ENCODE results near the gene FN3K. TPM values are rescaled to one million over a fixed set of nuclear protein-coding genes. Genes with fewer than 3 reads are reported as not detected.

Gene FN3K
- total RNA-seq, 8 experiments from 2014 or later, result 1.0 to 11.3 (median 4.9) TPM

DNA sequence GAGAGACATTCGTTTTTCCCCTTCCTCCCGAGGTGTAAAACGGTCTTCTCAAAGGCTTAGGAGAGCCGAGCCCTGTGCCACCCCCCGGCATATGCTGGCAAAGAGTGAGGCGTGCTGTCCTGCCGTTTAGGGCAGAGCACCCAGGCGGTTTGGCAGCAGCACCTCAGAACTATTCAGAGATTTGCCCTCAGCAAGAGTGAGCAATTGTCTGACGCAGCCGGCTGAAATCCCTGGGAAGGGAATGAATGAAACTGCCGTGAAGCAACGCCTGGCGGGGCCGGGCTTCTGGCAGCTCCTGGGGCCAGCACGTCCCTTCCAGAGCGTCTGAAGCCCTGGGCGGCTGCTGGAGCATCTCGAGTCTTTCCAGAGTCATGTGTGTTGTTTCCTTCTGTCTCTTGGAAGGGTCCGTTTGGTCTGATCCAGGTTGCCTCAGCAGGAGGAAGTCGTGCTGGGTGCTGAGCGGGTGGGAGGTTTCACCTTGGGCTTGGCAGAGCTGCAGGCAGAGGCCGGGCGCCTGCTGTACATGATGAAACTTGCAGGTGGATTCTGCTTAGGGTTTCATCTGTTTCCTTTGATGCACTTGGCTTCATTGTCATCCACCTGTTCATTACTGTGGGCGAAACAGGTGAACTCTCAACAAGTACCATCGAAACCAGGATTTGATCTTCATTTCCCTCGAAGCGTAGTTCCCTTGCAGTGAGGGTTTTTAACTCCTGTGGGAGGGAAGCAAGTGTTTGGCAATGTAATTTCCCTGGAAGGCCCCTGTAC is 51.9 kb downstream of the FN3K start:
- in situ Hi-C loops (cut with MboI; ENCODE audit: low pct_unique_long_range_greater_than_20kb in 2 of 9, low sequenced_read_pairs in 9 of 9, unreplicated experiment in 9 of 9), result no loop called here
- WGBS, 10 experiments, result 60 to 100% (median 85%) methylated on average over 1 to 15 of the region's 27 CpGs; no CpG with 5 or more reads in 3 of the 10 experiments
- ATAC-seq (replicated peaks in 6 of 8), result peak in 3 of 8 experiments; percentile 67 to 97 (median 72)
- H3K4me1 ChIP-seq (replicated peaks in 1 of 2), result no peaks in the 10 kb centered on the region
- no peak overlapping the region for H3K4me3 ChIP-seq
- H3K27ac ChIP-seq, result no peak overlapping the region

DNA sequence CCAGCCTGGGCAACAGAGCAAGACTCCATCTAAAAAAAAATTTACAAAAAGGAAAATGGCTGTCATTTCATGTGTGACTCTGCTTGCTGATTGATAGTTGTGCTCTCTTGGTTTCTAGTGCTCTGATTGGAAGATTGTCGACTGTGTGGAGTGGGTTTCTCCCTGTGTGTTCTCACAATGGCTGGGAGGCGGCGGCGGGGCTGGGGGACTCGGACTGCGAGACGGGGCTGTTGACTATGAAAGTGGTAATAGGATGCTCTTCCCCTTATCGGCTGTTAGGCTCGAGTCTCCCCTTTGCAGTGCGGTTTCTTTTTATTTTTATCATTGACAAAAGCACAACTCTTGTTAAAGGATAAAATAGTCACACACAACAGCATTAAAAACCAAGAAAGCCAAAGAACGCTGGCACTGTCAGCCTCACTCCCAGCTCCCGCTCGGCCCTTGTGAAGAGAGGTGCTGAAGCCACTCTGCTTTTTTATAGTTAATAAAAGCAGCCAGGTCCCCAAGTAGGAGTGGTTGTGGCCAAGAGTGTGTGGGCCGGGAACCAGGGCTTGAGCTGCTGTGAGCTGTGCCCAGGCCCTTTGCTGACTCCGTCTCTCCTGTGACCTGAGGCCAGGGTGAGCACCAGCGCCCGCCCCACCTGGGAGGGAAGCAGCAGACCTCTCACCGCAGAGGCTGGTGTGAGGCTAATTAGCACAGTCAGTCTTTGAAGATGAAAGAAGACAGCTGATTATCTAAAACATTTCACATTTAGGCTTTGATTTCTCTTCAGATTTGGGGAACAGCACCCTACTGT is 53.0 kb downstream of the FN3K start:
- Histone ChIP-seq H3K27ac (no peak overlapping the region), H3K4me3 (no peak overlapping the region), H3K4me1 (replicated peaks in 1 of 2) (peaks cover 0 to 2% of the 10 kb centered on the region in 2 donors)
- ATAC-seq (replicated peaks in 6 of 8), result no peak
- WGBS, 10 experiments, result 87 to 98% (median 96%) methylated on average over 3 to 10 of the region's 18 CpGs; no CpG with 5 or more reads in 5 of the 10 experiments
- in situ Hi-C loops (cut with MboI; ENCODE audit: low pct_unique_long_range_greater_than_20kb in 2 of 9, low sequenced_read_pairs in 9 of 9, unreplicated experiment in 9 of 9), result no loop called here

- peak in 2 of 8 experiments; percentile 31 to 32 for ATAC-seq (replicated peaks in 6 of 8)
- in situ Hi-C loops (cut with MboI; ENCODE audit: low pct_unique_long_range_greater_than_20kb in 2 of 9, low sequenced_read_pairs in 9 of 9, unreplicated experiment in 9 of 9), result no loop called here
- WGBS, 10 experiments, result 100% methylated on average over 2 to 6 of the region's 19 CpGs; no CpG with 5 or more reads in 6 of the 10 experiments
- Histone ChIP-seq H3K4me1 (replicated peaks in 1 of 2) (peaks cover 3 to 9% of the 10 kb centered on the region in 2 donors), H3K27ac (no peak overlapping the region), H3K4me3 (no peak overlapping the region)
These were observed 53.7 kb downstream of the FN3K start for GRCh38 chr17:82789051-82789592.

GRCh38 chr17:82789806-82790205 is 54.4 kb downstream of the FN3K start:
- Histone ChIP-seq H3K4me1 (replicated peaks in 1 of 2) (peaks cover 4 to 16% of the 10 kb centered on the region in 2 donors), H3K4me3 (no peak overlapping the region), H3K27ac (no peak overlapping the region)
- ATAC-seq (replicated peaks in 6 of 8), result no peak
- WGBS, 10 experiments, result 92 to 100% (median 100%) methylated on average over 1 to 5 of the region's 18 CpGs; no CpG with 5 or more reads in 5 of the 10 experiments
- in situ Hi-C loops (cut with MboI; ENCODE audit: low pct_unique_long_range_greater_than_20kb in 2 of 9, low sequenced_read_pairs in 9 of 9, unreplicated experiment in 9 of 9), result no loop called here

DNA sequence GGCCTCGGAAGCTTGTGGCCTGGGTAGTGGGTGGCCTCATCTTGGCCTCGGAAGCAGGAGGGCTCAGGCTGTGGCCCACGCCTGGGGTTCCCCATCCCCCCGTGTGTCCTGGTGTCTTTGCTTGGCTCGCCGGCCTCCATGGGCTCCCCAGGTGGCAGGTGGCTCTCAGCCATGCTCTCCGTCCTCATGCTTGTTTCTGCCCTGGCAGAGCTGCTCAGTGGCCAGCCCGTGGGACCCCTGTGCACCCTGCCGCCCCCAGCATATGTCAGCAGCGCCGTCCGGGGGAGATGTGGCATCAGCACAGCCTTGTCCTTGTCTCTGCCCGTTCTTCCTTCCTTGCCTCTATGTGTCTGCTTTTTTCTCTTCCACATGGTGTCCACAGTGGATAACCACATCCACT is 55.0 kb downstream of the FN3K start:
- H3K4me3 ChIP-seq, result no peak overlapping the region
- 71 to 100% (median 91%) methylated on average over 1 to 5 of the region's 13 CpGs; no CpG with 5 or more reads in 6 of the 10 experiments for WGBS, 10 experiments
- no peak overlapping the region for H3K27ac ChIP-seq
- in situ Hi-C loops (cut with MboI; ENCODE audit: low pct_unique_long_range_greater_than_20kb in 2 of 9, low sequenced_read_pairs in 9 of 9, unreplicated experiment in 9 of 9), result no loop called here
- peaks cover 4 to 18% of the 10 kb centered on the region in 2 donors for H3K4me1 ChIP-seq (replicated peaks in 1 of 2)
- ATAC-seq (replicated peaks in 6 of 8), result no peak

- peak in 5 of 8 experiments; percentile 50 to 85 (median 76) for ATAC-seq (replicated peaks in 6 of 8)
- Histone ChIP-seq H3K4me3 (no peak overlapping the region), H3K4me1 (replicated peaks in 1 of 2) (peaks cover 4 to 18% of the 10 kb centered on the region in 2 donors), H3K27ac (no peak overlapping the region)
- in situ Hi-C loops (cut with MboI; ENCODE audit: low pct_unique_long_range_greater_than_20kb in 2 of 9, low sequenced_read_pairs in 9 of 9, unreplicated experiment in 9 of 9), result no loop called here
- 79 to 100% (median 80%) methylated on average over 1 to 9 of the region's 12 CpGs; no CpG with 5 or more reads in 7 of the 10 experiments for WGBS, 10 experiments
These were observed 56.1 kb downstream of the FN3K start for GRCh38 chr17:82791532-82791931.

GRCh38 chr17:82793974-82794630 is 58.7 kb downstream of the FN3K start:
- 67 to 100% (median 83%) methylated on average over 1 to 9 of the region's 15 CpGs; no CpG with 5 or more reads in 7 of the 10 experiments for WGBS, 10 experiments
- peak overlapping the region in 1 of 2 donors; percentile 44 for H3K27ac ChIP-seq

DNA sequence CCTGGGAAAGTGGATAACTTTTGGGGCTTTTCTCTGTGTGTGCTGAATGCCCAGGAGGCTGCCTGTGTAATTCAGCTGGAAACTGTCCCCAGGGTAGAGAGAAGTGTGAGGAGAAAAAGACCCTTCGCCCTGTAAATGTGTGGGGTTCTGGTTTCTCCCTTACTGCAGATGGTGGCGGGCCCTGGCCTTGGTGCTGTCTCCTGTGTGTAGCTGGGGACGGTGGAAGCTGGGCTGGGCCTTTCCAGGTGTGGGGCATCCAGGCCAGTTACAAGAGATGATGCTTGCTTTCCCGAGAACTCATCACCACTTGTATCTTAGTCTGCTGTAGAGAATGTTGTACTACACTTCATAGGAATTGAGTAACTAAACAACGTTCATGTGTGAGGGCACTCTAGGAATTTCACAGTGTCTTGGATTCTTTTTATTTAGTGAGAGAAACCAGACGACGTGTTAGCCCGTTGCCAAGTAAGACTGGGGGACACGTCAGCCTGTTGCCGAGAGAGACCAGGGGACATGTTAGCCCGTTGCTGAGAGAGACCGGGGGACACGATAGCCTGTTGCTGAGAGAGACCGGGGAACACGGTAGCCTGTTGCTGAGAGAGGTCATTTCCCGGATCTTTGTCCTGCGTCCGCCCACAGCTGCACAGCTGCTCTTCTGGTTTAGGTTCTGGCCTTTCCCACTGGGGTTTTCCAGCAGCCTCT is 59.5 kb downstream of the FN3K start:
- WGBS, 10 experiments, result 0 to 100% (median 89%) methylated on average over 1 to 13 of the region's 18 CpGs
- Histone ChIP-seq H3K4me1 (replicated peaks in 1 of 2) (peaks cover 4 to 18% of the 10 kb centered on the region in 2 donors), H3K4me3 (no peak overlapping the region), H3K27ac (peak overlapping the region in 1 of 2 donors; percentile 44)
- peak in 3 of 8 experiments; percentile 40 to 77 (median 59) for ATAC-seq (replicated peaks in 6 of 8)
- in situ Hi-C loops (cut with MboI; ENCODE audit: low pct_unique_long_range_greater_than_20kb in 2 of 9, low sequenced_read_pairs in 9 of 9, unreplicated experiment in 9 of 9), result no loop called here

More at GRCh38 chr17:82793974-82794630, 58.7 kb downstream of the FN3K start:
- H3K4me3 ChIP-seq, result no peak overlapping the region
- ATAC-seq (replicated peaks in 6 of 8), result peak in 6 of 8 experiments; percentile 2 to 95 (median 60)
- peaks cover 4 to 18% of the 10 kb centered on the region in 2 donors for H3K4me1 ChIP-seq (replicated peaks in 1 of 2)
- in situ Hi-C loops (cut with MboI; ENCODE audit: low pct_unique_long_range_greater_than_20kb in 2 of 9, low sequenced_read_pairs in 9 of 9, unreplicated experiment in 9 of 9), result no loop called here

GRCh38 chr17:82795615-82796014 is 60.2 kb downstream of the FN3K start:
- no peak overlapping the region for H3K27ac ChIP-seq
- WGBS, 10 experiments, result 60 to 100% (median 93%) methylated on average over 1 to 10 of the region's 14 CpGs; no CpG with 5 or more reads in 2 of the 10 experiments
- no peak for ATAC-seq (replicated peaks in 6 of 8)
- in situ Hi-C loops (cut with MboI; ENCODE audit: low pct_unique_long_range_greater_than_20kb in 2 of 9, low sequenced_read_pairs in 9 of 9, unreplicated experiment in 9 of 9), result no loop called here
- H3K4me3 ChIP-seq, result no peak overlapping the region
- H3K4me1 ChIP-seq (replicated peaks in 1 of 2), result peaks cover 4 to 18% of the 10 kb centered on the region in 2 donors

- 80 to 100% (median 90%) methylated on average over 1 to 7 of the region's 9 CpGs; no CpG with 5 or more reads in 4 of the 10 experiments for WGBS, 10 experiments
- in situ Hi-C loops (cut with MboI; ENCODE audit: low pct_unique_long_range_greater_than_20kb in 2 of 9, low sequenced_read_pairs in 9 of 9, unreplicated experiment in 9 of 9), result no loop called here
- no peak overlapping the region for H3K27ac ChIP-seq
- no peak overlapping the region for H3K4me3 ChIP-seq
- no peak for ATAC-seq (replicated peaks in 6 of 8)
- H3K4me1 ChIP-seq (replicated peaks in 1 of 2), result peaks cover 4 to 18% of the 10 kb centered on the region in 2 donors
These were observed 61.6 kb downstream of the FN3K start for GRCh38 chr17:82797061-82797460.

GRCh38 chr17:82798752-82799151 is 63.3 kb downstream of the FN3K start:
- WGBS, 10 experiments, result 83 to 100% (median 92%) methylated on average over 1 to 2 of the region's 7 CpGs; no CpG with 5 or more reads in 7 of the 10 experiments
- ATAC-seq (replicated peaks in 6 of 8), result no peak
- Histone ChIP-seq H3K4me3 (no peak overlapping the region), H3K4me1 (replicated peaks in 1 of 2) (peaks cover 4 to 13% of the 10 kb centered on the region in 2 donors), H3K27ac (no peak overlapping the region)
- in situ Hi-C loops (cut with MboI; ENCODE audit: low pct_unique_long_range_greater_than_20kb in 2 of 9, low sequenced_read_pairs in 9 of 9, unreplicated experiment in 9 of 9), result no loop called here

- Histone ChIP-seq H3K4me1 (replicated peaks in 1 of 2) (peaks cover 0 to 4% of the 10 kb centered on the region in 2 donors), H3K4me3 (no peak overlapping the region), H3K27ac (no peak overlapping the region)
- ATAC-seq (replicated peaks in 6 of 8), result no peak
- in situ Hi-C loops (cut with MboI; ENCODE audit: low pct_unique_long_range_greater_than_20kb in 2 of 9, low sequenced_read_pairs in 9 of 9, unreplicated experiment in 9 of 9), result no loop called here
- WGBS, 10 experiments, result 95 to 100% (median 97%) methylated on average over 3 to 8 of the region's 16 CpGs; no CpG with 5 or more reads in 5 of the 10 experiments
These were observed 64.2 kb downstream of the FN3K start for GRCh38 chr17:82799591-82799990.

All from motor neuron (in vitro differentiated cells).